ENCODE data around the gene LTA4H.

LTA4H gene

DNA sequence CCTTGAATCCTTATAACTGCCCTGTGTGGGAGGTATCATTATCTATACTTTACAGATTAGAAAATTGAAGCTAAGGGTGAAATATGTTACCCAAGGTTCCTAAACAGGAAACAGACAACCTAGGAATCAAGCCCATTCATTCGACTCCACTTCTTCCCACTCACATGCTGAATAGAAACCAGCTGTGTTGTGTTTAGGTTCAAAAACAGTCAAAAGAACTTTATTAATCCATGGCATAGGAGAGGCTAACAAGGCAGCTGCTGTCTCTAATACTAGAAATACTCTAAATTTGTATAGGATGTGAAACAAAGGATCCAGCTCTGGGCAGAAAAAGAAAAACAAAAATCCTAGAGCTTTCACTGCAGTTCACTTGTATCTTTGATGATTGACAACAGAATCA is 82.4 kb downstream of the LTA4H start:
- no peak for DNase-seq

DNA sequence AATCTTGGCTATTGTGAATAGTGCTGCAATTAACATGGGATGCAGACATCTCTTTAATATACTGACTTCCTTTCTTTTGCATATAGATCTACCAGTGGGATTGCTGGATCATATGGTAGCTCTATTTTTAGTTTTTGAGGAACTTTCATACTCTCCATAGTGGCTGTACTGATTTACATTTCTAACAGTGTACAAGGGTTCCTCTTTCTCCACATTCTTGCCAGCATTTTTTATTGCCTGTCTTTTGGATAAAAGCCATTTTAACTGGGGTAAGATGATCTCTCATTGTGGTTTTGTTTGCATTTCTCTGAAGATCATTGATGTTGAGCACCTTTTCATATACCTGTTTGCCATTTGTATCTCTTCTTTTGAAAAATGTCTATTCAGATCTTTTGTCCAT is 83.9 kb downstream of the LTA4H start:
- DNase-seq = no peak
